ENCODE data around the gene C2orf15. TPM values are rescaled to one million over a fixed set of nuclear protein-coding genes. Genes with fewer than 3 reads are reported as not detected.

Gene C2orf15
- total and polyA plus RNA-seq, 2 of the 8 experiments (the other 6 are each of a cell fraction or from before 2014, with no cell fraction given), result 3.6 to 6.5 TPM

GRCh38 chr2:99183025-99183424 lies 41.5 kb downstream of the C2orf15 start:
- no peak overlapping the region for H2AFZ ChIP-seq (ENCODE audit: low read length)
- CTCF ChIA-PET (ENCODE audit: partially characterized antibody), result no interaction called here
- H3K14ac ChIP-seq (ENCODE audit: insufficient read length), result no peak overlapping the region
- POLR2A ChIA-PET (ENCODE audit: partially characterized antibody), result no interaction called here
- no peaks in the 10 kb centered on the region for H3K27me3 ChIP-seq (replicated peaks in 1 of 4; ENCODE audit: control insufficient read depth in 3 of 4, extremely low read depth in 1 of 4, insufficient read depth in 3 of 4, low read length in 3 of 4)
- no peak overlapping the region for H2BK15ac ChIP-seq (ENCODE audit: low read length)
- no peak overlapping the region for H4K8ac ChIP-seq (ENCODE audit: extremely low read depth, insufficient read depth, low read length)
- no peak overlapping the region for H3K27ac ChIP-seq (ENCODE audit: low read depth, low read length)
- H2BK12ac ChIP-seq (ENCODE audit: low read depth, low read length), result no peak overlapping the region
- no peak overlapping the region for H2BK120ac ChIP-seq (replicated peaks; ENCODE audit: low read depth, low read length)
- WGBS, 2 experiments (ENCODE audit: extremely low coverage in 1 of 2, insufficient coverage in 1 of 2, insufficient read length in 1 of 2, insufficient replicate concordance in 2 of 2, low coverage in 1 of 2, low lambda C conversion rate in 2 of 2, missing lambda C conversion rate in 1 of 2), result 94% methylated on average over 3 of the region's 3 CpGs; no CpG with 5 or more reads in 1 of the 2 experiments
- H3K23ac ChIP-seq (ENCODE audit: insufficient read length), result no peak overlapping the region
- peaks cover 0 to 2% (median 0%) of the 10 kb centered on the region in 4 experiments; a peak in 3 of 7 replicates for H3K4me1 ChIP-seq (replicated peaks in 1 of 4; ENCODE audit: control insufficient read depth in 3 of 4, insufficient read depth in 4 of 4, low read length in 3 of 4)
- H3K36me3 ChIP-seq (ENCODE audit: control insufficient read depth in 2 of 4, insufficient read depth in 4 of 4, low read length in 3 of 4), result peaks cover 0 to 5% (median 2%) of the 10 kb centered on the region in 4 experiments; a peak in 2 of 8 replicates
- H3K4me3 ChIP-seq (ENCODE audit: extremely low read depth in 1 of 4, insufficient read depth in 2 of 4, low read depth in 3 of 4, low read length in 4 of 4), result no peak overlapping the region
- H3K79me1 ChIP-seq (ENCODE audit: low read depth, low read length), result no peaks in the 10 kb centered on the region
- TF ChIP-seq MAFK (IDR thresholded peaks at IDR 0.05; ENCODE audit: low read depth, low read length) (no peak), NANOG (IDR thresholded peaks at IDR 0.05; ENCODE audit: insufficient read depth, low read depth, low read length, poor library complexity, severe bottlenecking) (no peak), POLR2AphosphoS5 (IDR thresholded peaks at IDR 0.05; ENCODE audit: low read depth, low read length) (no peak), TCF12 (IDR thresholded peaks at IDR 0.05; ENCODE audit: low read depth, low read length) (no peak), SUZ12 (IDR thresholded peaks at IDR 0.05; ENCODE audit: low read length) (no peak), CEBPB (IDR thresholded peaks at IDR 0.05; ENCODE audit: low read depth, low read length) (peak; percentile 80), CTBP2 (IDR thresholded peaks at IDR 0.05; ENCODE audit: borderline replicate concordance, insufficient read depth, insufficient read length, low read length) (no peak), CREB1 (IDR thresholded peaks at IDR 0.05) (no peak)
- FAIRE-seq (no peak), DNase-seq (ENCODE audit: low read depth in 1 of 2, low spot score in 2 of 2) (no peak)
- H4K20me1 ChIP-seq (replicated peaks in 1 of 2; ENCODE audit: control insufficient read depth in 1 of 2, insufficient read depth in 2 of 2, low read length in 2 of 2), result peaks cover 0 to 1% of the 10 kb centered on the region in 2 experiments
- no peak overlapping the region for H3K56ac ChIP-seq (replicated peaks; ENCODE audit: insufficient read length, low read depth, low read length)
- H3K9me3 ChIP-seq (ENCODE audit: insufficient read depth in 2 of 2, low read depth in 1 of 2, low read length in 1 of 2), result no peaks in the 10 kb centered on the region
- H2BK20ac ChIP-seq (ENCODE audit: low read length), result no peak overlapping the region
- peaks cover 5% of the 10 kb centered on the region for H3K23me2 ChIP-seq (ENCODE audit: low read depth, low read length)
- H3K4ac ChIP-seq (replicated peaks; ENCODE audit: insufficient read length, low read depth, low read length), result no peak overlapping the region
- no peak overlapping the region for H2AK5ac ChIP-seq (ENCODE audit: low read depth, low read length)
- no peak overlapping the region for H2BK5ac ChIP-seq (ENCODE audit: low read depth, low read length)
- peaks cover 7 to 87% of the 10 kb centered on the region in 2 experiments for H3K79me2 ChIP-seq (ENCODE audit: control insufficient read depth in 1 of 2, insufficient read depth in 2 of 2, low read length in 2 of 2)
- peak overlapping the region in 1 of 2 experiments; percentile 65; a peak in 1 of 4 replicates for H3K4me2 ChIP-seq (ENCODE audit: insufficient read depth in 1 of 2, low read depth in 2 of 2, low read length in 2 of 2)
- H4K5ac ChIP-seq (ENCODE audit: insufficient read length, low read depth, low read length), result no peak overlapping the region
- H4K91ac ChIP-seq (replicated peaks; ENCODE audit: insufficient read length, low read length), result no peak overlapping the region
- H3K18ac ChIP-seq (ENCODE audit: extremely low read depth, low read length), result no peak overlapping the region
- H3K9ac ChIP-seq (replicated peaks in 1 of 4; ENCODE audit: extremely low read depth in 1 of 4, low read depth in 3 of 4, low read length in 3 of 4), result no peak overlapping the region

All from H1 (cell line).